K562 (cell line): ENCODE data around the gene RREB1.

ENCODE experiments used
- ATF7 ChIP-seq: fragments of 450-650 bp; IDR thresholded peaks from 2 replicates; pipeline ENCODE4 v1.7.1; 2014; ENCODE audit warnings: mild to moderate bottlenecking, moderate library complexity
- CHD1 ChIP-seq: fragments of 200-600 bp; sonication (generic); IDR thresholded peaks from one replicate; pipeline ENCODE4 v1.6.1; 2012; ENCODE audit warnings: mild to moderate bottlenecking, moderate library complexity, low read length, inconsistent platforms
- HDAC6 ChIP-seq: IDR thresholded peaks from 2 replicates; pipeline ENCODE4 v1.6.1; 2012; ENCODE audit warnings: low read depth, mild to moderate bottlenecking, control low read depth, inconsistent platforms, low read length, moderate library complexity
- HNRNPK ChIP-seq: fragments of 200-400 bp; formaldehyde crosslinking; IDR thresholded peaks from one replicate; pipeline ENCODE4 v1.6.1; 2018; ENCODE audit warnings: mild to moderate bottlenecking, low read depth, low read length; ENCODE audit not compliant: poor library complexity, severe bottlenecking
- HNRNPUL1 ChIP-seq: fragments of 200-400 bp; formaldehyde crosslinking; IDR thresholded peaks from 2 replicates; pipeline ENCODE4 v1.6.1; 2017; ENCODE audit warnings: low read length
- KAT7 ChIP-seq: sonication (generic); formaldehyde crosslinking; IDR thresholded peaks from 2 replicates; pipeline ENCODE4 v1.8.0; 2022; ENCODE audit warnings: missing genetic modification reagents, mild to moderate bottlenecking, borderline replicate concordance
- NR3C1 ChIP-seq: sonication (generic); formaldehyde crosslinking; IDR thresholded peaks from 2 replicates; pipeline ENCODE4 v1.8.1; 2022; ENCODE audit warnings: missing genetic modification reagents
- POLR2A ChIP-seq: fragments of 450-650 bp; conservative IDR thresholded peaks from 2 replicates; pipeline ENCODE4 v1.6.1; 2016
- TCFL5 ChIP-seq: fragments of 250-450 bp; sonication (Bioruptor Pico); conservative IDR thresholded peaks from 2 replicates; pipeline ENCODE4 v1.6.1; 2021; ENCODE audit warnings: mild to moderate bottlenecking, moderate library complexity, matching md5 sums
- TFAP4 ChIP-seq: sonication (generic); formaldehyde crosslinking; IDR thresholded peaks from 2 replicates; pipeline ENCODE4 v1.8.0; 2022; ENCODE audit warnings: missing genetic modification reagents, mild to moderate bottlenecking, moderate library complexity, borderline replicate concordance
- ZNF175 ChIP-seq: fragments of 200-800 bp; sonication (Bioruptor generic); IDR thresholded peaks from 2 replicates; pipeline ENCODE4 v1.6.1; 2016; ENCODE audit warnings: low read depth, mild to moderate bottlenecking, missing genetic modification characterization, missing compliant biosample characterization
- TF ChIP-seq, protein P1 (sequence below), 3 experiments: IDR thresholded peaks in 2 of 3; conservative IDR thresholded peaks in 1 of 3; 2 replicates each; pipeline ENCODE4 v1.5.1; 2011 to 2012; ENCODE audit warnings: low read length in 3 of 3, mild to moderate bottlenecking in 3 of 3, control low read depth in 2 of 3, improper control_type of control experiment in 1 of 3, inconsistent platforms in 1 of 3, low read depth in 1 of 3, mixed read lengths in 1 of 3, moderate library complexity in 1 of 3; ENCODE audit not compliant: insufficient read depth in 2 of 3
- TF ChIP-seq, protein P2 (sequence below): fragments of 450-650 bp; IDR thresholded peaks from 2 replicates; pipeline ENCODE4 v1.6.1; 2016; ENCODE audit warnings: missing biosample characterization, missing genetic modification characterization

- no peak; the same call in 1 of the 2 replicates for TF ChIP-seq POLR2A
- peak; percentile 69; the same call in 1 of the 2 replicates for TF ChIP-seq KAT7 (CRISPR knock-in tag)
- peak; percentile 53; the same call in 1 of the 2 replicates for TF ChIP-seq ATF7
- TF ChIP-seq CHD1, result no peak
- peak; percentile 66; the same call in 1 of the 2 replicates for TF ChIP-seq TFAP4 (CRISPR knock-in tag)
- TF ChIP-seq HDAC6, result no peak
- no peak for TF ChIP-seq TCFL5 (CRISPR knock-in tag)
- TF ChIP-seq, protein P1, sequence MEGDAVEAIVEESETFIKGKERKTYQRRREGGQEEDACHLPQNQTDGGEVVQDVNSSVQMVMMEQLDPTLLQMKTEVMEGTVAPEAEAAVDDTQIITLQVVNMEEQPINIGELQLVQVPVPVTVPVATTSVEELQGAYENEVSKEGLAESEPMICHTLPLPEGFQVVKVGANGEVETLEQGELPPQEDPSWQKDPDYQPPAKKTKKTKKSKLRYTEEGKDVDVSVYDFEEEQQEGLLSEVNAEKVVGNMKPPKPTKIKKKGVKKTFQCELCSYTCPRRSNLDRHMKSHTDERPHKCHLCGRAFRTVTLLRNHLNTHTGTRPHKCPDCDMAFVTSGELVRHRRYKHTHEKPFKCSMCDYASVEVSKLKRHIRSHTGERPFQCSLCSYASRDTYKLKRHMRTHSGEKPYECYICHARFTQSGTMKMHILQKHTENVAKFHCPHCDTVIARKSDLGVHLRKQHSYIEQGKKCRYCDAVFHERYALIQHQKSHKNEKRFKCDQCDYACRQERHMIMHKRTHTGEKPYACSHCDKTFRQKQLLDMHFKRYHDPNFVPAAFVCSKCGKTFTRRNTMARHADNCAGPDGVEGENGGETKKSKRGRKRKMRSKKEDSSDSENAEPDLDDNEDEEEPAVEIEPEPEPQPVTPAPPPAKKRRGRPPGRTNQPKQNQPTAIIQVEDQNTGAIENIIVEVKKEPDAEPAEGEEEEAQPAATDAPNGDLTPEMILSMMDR (IDR thresholded peaks at IDR 0.05 in 2 of 3, conservative IDR thresholded peaks at IDR 0.05 in 1 of 3; ENCODE audit: insufficient read depth in 2 of 3, low read depth in 1 of 3, low read length in 3 of 3), result peak; percentile 92 to 96 (median 94)
- TF ChIP-seq NR3C1 (CRISPR knock-in tag), result no peak
- TF ChIP-seq, protein P2, sequence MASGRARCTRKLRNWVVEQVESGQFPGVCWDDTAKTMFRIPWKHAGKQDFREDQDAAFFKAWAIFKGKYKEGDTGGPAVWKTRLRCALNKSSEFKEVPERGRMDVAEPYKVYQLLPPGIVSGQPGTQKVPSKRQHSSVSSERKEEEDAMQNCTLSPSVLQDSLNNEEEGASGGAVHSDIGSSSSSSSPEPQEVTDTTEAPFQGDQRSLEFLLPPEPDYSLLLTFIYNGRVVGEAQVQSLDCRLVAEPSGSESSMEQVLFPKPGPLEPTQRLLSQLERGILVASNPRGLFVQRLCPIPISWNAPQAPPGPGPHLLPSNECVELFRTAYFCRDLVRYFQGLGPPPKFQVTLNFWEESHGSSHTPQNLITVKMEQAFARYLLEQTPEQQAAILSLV (tag), result no peak
- TF ChIP-seq HNRNPUL1, result no peak
- TF ChIP-seq HNRNPK, result no peak
- no peak for TF ChIP-seq ZNF175 (CRISPR knock-in tag)
Measured at GRCh38 chr6:7238900-7239589, 131.3 kb downstream of the RREB1 start.
